B cell (primary cell): ENCODE results near the gene FBP1. TPM values are rescaled to one million over a fixed set of nuclear protein-coding genes. Genes with fewer than 3 reads are reported as not detected.
"Not testable (repeated sequence)": the region's sequence is repeated elsewhere in the genome, so short reads cannot be mapped to it uniquely, and the experiment has no call there.

Experiments
- ATAC-seq: fragments of 200-7000 bp; cut with Tn5 transposase; one replicate; pipeline ENCODE4 v1.10.0; 2021; ENCODE audit warnings: low read depth, mild to moderate bottlenecking, moderate number of reproducible peaks, moderate library complexity
- CTCF ChIA-PET: fragments of 350-600 bp; sonication (Branson Sonifier 250); formaldehyde crosslinking; loops from one replicate; lab custom pipeline; 2021; ENCODE audit warnings: antibody characterized with exemption, inconsistent platforms; lab: Charles Lee
- POLR2A ChIA-PET: fragments of 350-600 bp; sonication (Branson Sonifier 250); formaldehyde crosslinking; loops from one replicate; lab custom pipeline; 2021; ENCODE audit warnings: antibody characterized with exemption; lab: Charles Lee
- DNase-seq: peaks from one replicate; pipeline ENCODE4 v3.0.0; 2013
- H2AFZ ChIP-seq: 2 replicates; pipeline ENCODE4 v1.6.1; 2012; ENCODE audit warnings: mild to moderate bottlenecking, low read depth, low read length; ENCODE audit not compliant: insufficient read depth, poor library complexity, severe bottlenecking
- H3K27ac ChIP-seq, 2 donors: 1 replicate in 1 of 2; 2 replicates in 1 of 2; pipeline ENCODE4 v1.5.1; 2012 to 2013; ENCODE audit warnings: low read length in 2 of 2, mild to moderate bottlenecking in 2 of 2, moderate library complexity in 1 of 2
- H3K27me3 ChIP-seq, 4 experiments: fragments of 200-600 bp in 1 of 4; sonication (generic) in 1 of 4; replicated peaks in 1 of 4; 1 replicate in 2 of 4; 2 replicates in 2 of 4; pipeline versions ENCODE4 v1.6.1 to v1.7.0; 2013 to 2016; ENCODE audit warnings: low read length in 3 of 4, mild to moderate bottlenecking in 2 of 4, mixed read lengths in 1 of 4, moderate library complexity in 1 of 4; ENCODE audit not compliant: insufficient read depth in 4 of 4, control insufficient read depth in 3 of 4; ENCODE audit errors: control extremely low read depth in 1 of 4
- H3K36me3 ChIP-seq, 2 experiments: replicated peaks in 1 of 2; 1 replicate in 1 of 2; 2 replicates in 1 of 2; pipeline versions ENCODE4 v1.6.1 to v1.7.1; 2013; ENCODE audit warnings: low read length in 1 of 2; ENCODE audit not compliant: insufficient read depth in 2 of 2, control insufficient read depth in 1 of 2; ENCODE audit errors: control extremely low read depth in 1 of 2, extremely low read depth in 1 of 2
- H3K4me1 ChIP-seq, 2 donors: fragments of 200-600 bp in 1 of 2; sonication (generic) in 1 of 2; 1 replicate in 1 of 2; 2 replicates in 1 of 2; pipeline versions ENCODE4 v1.5.1 to v1.6.1; 2013 to 2017; ENCODE audit warnings: low read length in 2 of 2; ENCODE audit not compliant: control insufficient read depth in 2 of 2, insufficient read depth in 2 of 2
- H3K4me2 ChIP-seq: replicated peaks from 2 replicates; pipeline ENCODE3; 2012; ENCODE audit warnings: mild to moderate bottlenecking, low read depth, low read length; ENCODE audit not compliant: poor library complexity, severe bottlenecking
- H3K4me3 ChIP-seq, 5 experiments: fragments of 200-600 bp in 1 of 5; sonication (generic) in 1 of 5; 1 replicate in 3 of 5; 2 replicates in 2 of 5; pipeline versions ENCODE4 v1.5.1 to v1.7.0; 2011 to 2016; ENCODE audit warnings: low read length in 4 of 5, mild to moderate bottlenecking in 4 of 5, low read depth in 2 of 5, control low read depth in 1 of 5, moderate library complexity in 1 of 5; ENCODE audit not compliant: insufficient read depth in 1 of 5; ENCODE audit errors: control extremely low read depth in 1 of 5, extremely low read depth in 1 of 5
- H3K79me2 ChIP-seq: fragments of 200-600 bp; sonication (generic); one replicate; pipeline ENCODE4 v1.6.0; 2016; ENCODE audit warnings: low read length; ENCODE audit not compliant: control insufficient read depth, insufficient read depth
- H3K9ac ChIP-seq: fragments of 200-600 bp; sonication (generic); 2 replicates; pipeline ENCODE4 v1.6.1; 2017; ENCODE audit warnings: mild to moderate bottlenecking, low read length, moderate library complexity
- H3K9me3 ChIP-seq, 3 donors: one replicate each; pipeline versions ENCODE4 v1.6.1 to v1.7.1; 2013; ENCODE audit warnings: low read length in 2 of 3; ENCODE audit not compliant: control insufficient read depth in 2 of 3, insufficient read depth in 1 of 3; ENCODE audit errors: control extremely low read depth in 1 of 3
- H4K20me1 ChIP-seq: 2 replicates; pipeline ENCODE4 v1.6.0; 2012; ENCODE audit warnings: mild to moderate bottlenecking, low read length; ENCODE audit not compliant: insufficient read depth, control insufficient read depth, poor library complexity, severe bottlenecking
- H3K27ac Mint-ChIP-seq: one replicate; pipeline ENCODE4 v1.8.0; 2021; ENCODE audit warnings: mixed read lengths
- H3K27me3 Mint-ChIP-seq: one replicate; pipeline ENCODE4 v1.8.0; 2021; ENCODE audit warnings: mixed read lengths
- H3K4me1 Mint-ChIP-seq: one replicate; pipeline ENCODE4 v1.8.0; 2021; ENCODE audit warnings: mixed read lengths
- H3K4me3 Mint-ChIP-seq: one replicate; pipeline ENCODE4 v1.8.0; 2021; ENCODE audit warnings: mixed read lengths
- H3K9me3 Mint-ChIP-seq: one replicate; pipeline ENCODE4 v1.8.0; 2022; ENCODE audit warnings: mixed read lengths; ENCODE audit not compliant: insufficient read depth
- CTCF ChIP-seq: fragments of 200-600 bp; IDR thresholded peaks from one replicate; pipeline ENCODE4 v1.8.0; 2022; ENCODE audit warnings: antibody characterized with exemption, mild to moderate bottlenecking
- EZH2 ChIP-seq: IDR thresholded peaks from 2 replicates; pipeline ENCODE4 v1.6.1; 2012; ENCODE audit warnings: borderline replicate concordance, low read depth, mild to moderate bottlenecking, moderate library complexity, low read length; ENCODE audit not compliant: insufficient read depth, poor library complexity, severe bottlenecking
- WGBS: methylation state at CpG from one replicate; pipeline ENCODE4 v1.1.5; 2013; ENCODE audit warnings: missing lambda C conversion rate; ENCODE audit not compliant: insufficient coverage; 5-methylcytosine and 5-hydroxymethylcytosine counted together
- intact Hi-C: fragments of 100-400 bp; cut with micrococcal nuclease; formaldehyde crosslinking; loops from one replicate; pipeline ENCODE4 v1.10.0; 2022
- polyA plus RNA-seq: library from polyadenylated mRNA; depleted of rRNA; stranded (reverse); fragments of >200 nt; gene quantifications from 2 replicates; pipeline ENCODE4 v1.2.3, GENCODE V29; 2012
- total RNA-seq, 2 donors: library from RNA; stranded (reverse); fragments of 120-200 nt in 1 of 2; gene quantifications; 1 replicate in 1 of 2; 2 replicates in 1 of 2; pipeline versions ENCODE4 v1.2.3 to v1.2.4, GENCODE V29; 2013 to 2022

FBP1 gene
- total and polyA plus RNA-seq, 2 donors (not counting 1 experiment from before 2014, with no cell fraction given) = 2.8 TPM

GRCh38 chr9:94592683-94593082 lies 46.6 kb downstream of the FBP1 start:
- ATAC-seq, H3K36me3 ChIP-seq, H3K9me3 Mint-ChIP-seq, H4K20me1 ChIP-seq, H3K27ac Mint-ChIP-seq, POLR2A ChIA-PET, H3K9ac ChIP-seq, CTCF ChIA-PET, H3K4me2 ChIP-seq, H3K4me1 Mint-ChIP-seq, DNase-seq, H3K4me3 ChIP-seq, H3K79me2 ChIP-seq, H3K27ac ChIP-seq, H2AFZ ChIP-seq, intact Hi-C loops, H3K4me1 ChIP-seq, H3K4me3 Mint-ChIP-seq, H3K27me3 ChIP-seq, H3K9me3 ChIP-seq: not testable (repeated sequence)
- peaks cover 28% of the 10 kb centered on the region for H3K27me3 Mint-ChIP-seq
- 95% methylated on average over 6 of the region's 7 CpGs for WGBS

GRCh38 chr9:94591876-94592275 lies 47.4 kb downstream of the FBP1 start:
- Mint-ChIP-seq H3K27ac (no peak overlapping the region), H3K4me1 (peaks cover 3% of the 10 kb centered on the region), H3K27me3 (peaks cover 24% of the 10 kb centered on the region), H3K4me3 (no peak overlapping the region), H3K9me3 (no peaks in the 10 kb centered on the region)
- H3K79me2 ChIP-seq = no peaks in the 10 kb centered on the region
- no peak overlapping the region for H3K4me2 ChIP-seq
- intact Hi-C loops = no loop called here
- H3K27ac ChIP-seq = no peak overlapping the region
- TF ChIP-seq EZH2 (no peak), CTCF (no peak)
- H4K20me1 ChIP-seq = no peaks in the 10 kb centered on the region
- H2AFZ ChIP-seq = no peak overlapping the region
- no peaks in the 10 kb centered on the region for H3K9me3 ChIP-seq
- no peak for ATAC-seq
- POLR2A ChIA-PET = no interaction called here
- H3K27me3 ChIP-seq = no peaks in the 10 kb centered on the region
- CTCF ChIA-PET = no interaction called here
- 100% methylated on average over 7 of the region's 8 CpGs for WGBS
- H3K9ac ChIP-seq = no peak overlapping the region
- H3K4me3 ChIP-seq = no peak overlapping the region
- H3K36me3 ChIP-seq = no peaks in the 10 kb centered on the region
- no peaks in the 10 kb centered on the region for H3K4me1 ChIP-seq
- DNase-seq = no peak

- H3K4me1 ChIP-seq, H3K27me3 ChIP-seq, CTCF ChIA-PET, H3K27ac Mint-ChIP-seq, H3K4me1 Mint-ChIP-seq, H3K36me3 ChIP-seq, H2AFZ ChIP-seq, ATAC-seq, H3K4me3 Mint-ChIP-seq, H3K79me2 ChIP-seq, intact Hi-C loops, H3K27ac ChIP-seq, H3K9me3 Mint-ChIP-seq, DNase-seq, H3K4me3 ChIP-seq, H3K4me2 ChIP-seq, H4K20me1 ChIP-seq, POLR2A ChIA-PET, H3K9me3 ChIP-seq, H3K9ac ChIP-seq: not testable (repeated sequence)
- H3K27me3 Mint-ChIP-seq = peaks cover 21% of the 10 kb centered on the region
- 87% methylated on average over 25 of the region's 38 CpGs for WGBS
Measured at GRCh38 chr9:94591046-94591545, 48.2 kb downstream of the FBP1 start.
